GM18502 (cell line): ENCODE measurements around the gene PTPRU.

ENCODE experiments used
- ATAC-seq: cut with Tn5 transposase; IDR thresholded peaks from one replicate; pipeline ENCODE4 v1.9.1; 2021; ENCODE audit warnings: mild to moderate bottlenecking; ENCODE audit not compliant: unreplicated experiment, poor library complexity

The PTPRU gene

DNA sequence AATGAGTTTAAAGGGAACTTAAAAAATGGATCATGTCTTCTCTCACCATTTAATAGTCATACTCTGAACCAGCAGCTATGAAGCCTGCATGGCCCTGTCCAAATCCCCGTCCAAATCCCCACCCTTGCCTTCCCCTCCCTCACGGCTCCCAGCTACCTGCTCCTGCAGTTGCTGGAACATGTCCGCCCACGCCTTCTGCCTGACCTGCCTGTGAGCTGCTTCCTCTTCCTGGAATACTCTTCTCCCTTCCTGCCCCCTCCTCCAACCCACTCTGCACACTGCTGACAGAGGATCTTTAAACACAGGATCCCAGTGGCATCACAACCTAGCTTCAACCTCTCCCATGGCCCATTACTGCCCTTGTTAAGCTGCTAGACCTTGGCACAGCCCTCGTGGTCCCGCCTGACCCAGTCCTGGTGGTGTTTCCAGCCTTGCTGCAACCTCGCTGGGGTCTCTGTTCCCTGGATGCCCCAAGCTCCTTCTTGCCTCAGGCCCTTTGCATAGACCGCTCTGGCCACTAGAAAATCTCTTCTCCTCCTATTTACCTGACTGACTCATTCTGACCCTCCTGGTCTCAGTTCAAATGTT, 118.3 kb downstream of the PTPRU start:
- no peak for ATAC-seq

DNA sequence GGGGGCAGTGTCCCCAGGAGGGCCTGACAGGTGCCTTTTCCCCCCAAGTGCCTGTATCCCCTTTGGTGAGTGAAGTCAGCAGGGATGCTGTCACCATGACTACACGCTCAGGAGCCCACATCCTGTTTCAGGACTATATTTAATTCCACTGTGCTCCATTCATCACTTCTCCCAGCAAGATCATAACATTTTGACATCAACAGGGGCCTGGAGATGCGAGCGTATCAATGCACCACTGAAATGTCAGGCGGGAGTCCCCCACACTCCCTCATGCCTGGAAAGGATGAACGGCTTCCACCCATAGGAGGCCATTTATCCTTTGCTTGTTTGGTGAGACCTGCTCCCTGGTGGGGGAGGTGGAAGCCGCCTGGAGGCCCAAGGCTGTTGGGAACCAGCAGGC, 119.1 kb downstream of the PTPRU start:
- no peak for ATAC-seq

DNA sequence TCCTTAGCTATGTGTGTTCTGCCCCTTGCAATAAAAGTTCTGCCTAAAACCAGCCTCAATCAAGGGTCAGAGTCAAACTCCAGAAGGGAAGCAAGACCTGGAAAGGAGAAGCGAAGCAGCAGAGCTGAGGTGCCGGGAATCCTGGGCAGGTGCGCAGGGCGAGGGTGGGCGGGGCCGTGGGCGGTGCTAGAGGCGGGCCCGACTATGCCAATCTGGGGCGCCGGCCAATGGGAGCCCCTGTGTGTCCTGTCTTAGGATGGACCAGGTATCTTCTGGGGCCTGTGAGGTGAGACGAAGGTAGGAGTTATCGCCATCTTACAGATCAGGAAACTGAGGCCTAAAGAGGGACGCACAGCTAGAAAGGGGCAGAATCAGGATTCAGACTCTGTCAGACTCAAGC, 120.3 kb downstream of the PTPRU start:
- no peak for ATAC-seq

DNA sequence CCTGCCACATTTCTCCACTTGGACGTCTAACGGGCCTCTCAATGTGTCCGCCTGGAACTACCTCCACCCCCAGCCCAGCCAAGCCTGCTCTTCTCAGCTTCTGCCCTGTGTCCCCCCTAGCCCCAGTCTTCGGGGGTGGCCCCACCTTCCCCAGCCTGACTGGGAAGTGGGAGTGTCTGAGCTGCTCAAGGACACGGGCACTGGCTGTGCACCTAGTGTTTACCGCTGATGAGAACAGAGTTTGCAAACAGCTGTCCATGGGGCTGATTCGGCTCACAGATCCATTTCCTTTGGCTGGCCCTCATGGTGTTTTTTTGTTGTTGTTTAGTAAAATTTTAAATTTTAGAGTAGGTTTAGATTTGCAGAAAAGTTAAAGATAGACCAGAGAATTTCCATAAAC, 121.1 kb downstream of the PTPRU start:
- no peak for ATAC-seq

DNA sequence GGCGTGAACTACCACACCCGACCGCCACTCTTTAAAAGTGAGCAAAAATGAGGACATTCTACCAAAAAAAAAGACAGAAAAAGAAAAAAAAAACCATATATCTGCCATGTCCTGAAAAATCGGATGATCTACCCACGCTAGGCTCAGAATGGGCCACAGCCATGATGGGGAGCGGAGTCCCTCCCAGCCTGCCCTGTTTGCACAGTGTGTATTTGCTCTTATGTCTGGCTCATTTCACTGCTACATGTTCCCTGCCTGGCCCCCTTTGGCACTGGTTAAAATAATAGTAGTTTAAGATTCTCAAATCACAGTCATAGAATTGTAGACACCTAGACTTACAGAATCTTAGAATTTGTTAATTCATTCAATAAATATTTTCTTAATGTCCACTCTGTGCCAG, 121.9 kb downstream of the PTPRU start:
- no peak for ATAC-seq

DNA sequence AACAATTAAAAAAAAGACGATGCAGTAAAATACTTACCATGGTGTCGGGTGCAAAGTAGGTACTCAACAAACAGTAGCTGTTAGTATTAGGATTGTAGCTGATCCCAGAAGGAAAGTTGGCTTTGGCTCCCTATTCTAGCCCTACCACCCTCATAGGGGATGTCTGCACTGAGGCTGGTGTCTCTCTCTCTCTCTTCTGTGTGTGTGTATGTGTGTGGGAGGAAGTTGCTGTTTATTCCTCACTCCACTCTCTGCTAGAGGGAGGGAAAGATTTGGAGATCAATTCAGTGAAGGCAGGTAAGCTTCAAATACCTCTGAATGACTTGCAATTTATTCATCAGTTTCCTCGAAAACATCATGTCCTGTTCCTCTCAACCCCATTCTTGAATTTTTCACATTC, 124.4 kb downstream of the PTPRU start:
- ATAC-seq = no peak

DNA sequence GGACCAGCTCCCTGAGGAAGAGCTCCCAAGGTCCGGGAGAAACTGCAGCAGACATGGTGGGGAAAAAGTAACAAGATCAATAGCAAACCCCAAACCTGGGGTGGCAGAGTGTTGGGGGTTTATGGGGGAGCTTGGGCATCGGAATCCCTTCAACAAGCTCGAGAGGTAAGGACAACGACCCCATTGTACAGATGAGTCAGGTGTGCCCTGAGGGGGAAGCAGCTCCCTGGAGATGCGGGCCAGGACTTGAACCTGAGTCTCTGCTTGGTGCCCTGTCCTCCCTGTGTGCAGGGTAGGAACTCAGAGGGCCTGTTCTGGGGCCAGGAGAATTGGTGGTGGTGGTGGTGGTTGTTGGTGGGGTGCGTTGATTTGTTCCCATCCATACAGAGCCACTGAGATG, 125.4 kb downstream of the PTPRU start:
- no peak for ATAC-seq

DNA sequence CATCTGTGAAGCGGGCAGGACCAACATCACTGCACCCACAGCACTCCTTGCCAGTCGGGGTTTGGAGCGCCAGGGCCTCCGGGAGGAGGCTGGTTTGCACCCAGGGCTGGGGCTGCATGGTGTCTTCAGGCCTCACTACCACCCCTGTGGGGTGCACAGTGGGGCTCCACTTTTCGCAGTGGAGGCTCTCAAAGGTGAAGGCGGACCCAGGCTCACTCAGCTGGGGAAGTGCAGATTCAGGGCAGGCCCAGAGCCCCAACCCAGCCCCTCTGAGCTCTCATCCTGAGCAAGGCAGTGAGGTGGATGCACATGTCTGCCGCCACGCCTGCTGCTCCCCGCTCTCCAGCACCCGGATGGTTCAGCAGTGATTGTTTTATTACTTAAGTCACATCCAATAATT, 125.8 kb downstream of the PTPRU start:
- no peak for ATAC-seq

DNA sequence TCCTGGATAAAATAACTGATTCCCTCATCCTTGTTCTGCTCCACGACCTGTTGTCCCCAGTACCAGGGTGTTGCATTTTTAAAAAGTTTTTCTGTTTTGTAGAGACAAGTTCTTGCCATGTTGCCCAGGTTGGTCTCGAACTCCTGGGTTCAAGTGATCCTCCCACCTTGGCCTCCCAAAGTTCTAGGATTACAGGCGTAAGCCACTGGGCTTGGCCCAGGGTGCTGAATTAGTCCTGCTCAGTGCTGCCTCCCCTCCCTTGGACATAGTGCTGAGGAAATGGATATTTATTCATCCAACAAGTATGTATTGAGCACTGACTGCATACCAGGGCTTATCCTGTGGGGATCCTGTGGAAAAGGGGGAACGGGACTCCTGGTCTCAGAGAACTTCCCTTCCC, 126.4 kb downstream of the PTPRU start:
- no peak for ATAC-seq

DNA sequence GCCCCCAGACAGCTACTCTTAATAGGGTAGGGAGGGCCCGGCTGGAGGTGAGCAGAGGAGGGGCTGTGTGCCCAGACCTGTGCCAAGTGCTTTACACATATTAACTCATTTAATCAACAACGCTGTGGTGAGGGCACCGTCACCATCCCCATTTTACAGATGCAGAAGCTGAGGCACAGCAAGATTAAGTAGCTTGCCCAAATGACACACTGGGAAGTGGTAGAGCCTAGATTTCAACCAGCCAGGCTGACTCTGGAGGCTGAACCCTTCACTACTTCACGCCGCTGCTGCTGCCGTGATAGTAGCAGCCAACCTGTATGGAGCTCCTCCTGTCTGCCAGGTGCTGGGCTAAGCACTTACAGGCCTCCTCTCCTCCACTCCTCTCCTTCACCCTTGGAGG, 127.2 kb downstream of the PTPRU start:
- no peak for ATAC-seq

DNA sequence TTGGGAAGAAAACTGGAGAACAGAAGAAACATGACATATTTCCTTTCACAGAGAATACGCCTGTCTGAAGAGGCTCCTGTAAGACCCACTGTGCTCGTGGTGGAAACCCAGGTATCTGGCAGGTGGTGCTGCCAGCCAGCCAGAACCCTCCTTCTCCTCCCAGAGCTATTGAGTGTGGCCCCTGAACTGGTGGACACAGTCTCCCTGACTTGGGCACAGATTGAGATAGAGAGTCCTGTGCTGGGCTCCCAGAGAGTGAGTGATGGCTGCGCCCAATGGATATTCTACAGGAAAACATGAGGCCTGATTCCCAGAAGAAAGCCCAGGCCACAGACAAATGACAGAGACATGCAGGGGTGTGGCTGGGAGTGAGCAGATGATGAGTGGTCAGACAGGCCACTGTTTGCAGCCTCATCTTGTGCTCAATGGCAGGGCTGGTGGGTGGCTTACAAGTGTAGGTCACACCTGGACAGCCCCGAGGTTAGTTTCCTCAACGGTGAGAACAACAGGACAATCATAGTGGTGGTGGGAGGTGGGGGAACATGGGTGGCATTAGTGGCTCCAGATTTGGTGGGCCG, 127.9 kb downstream of the PTPRU start:
- ATAC-seq = no peak

DNA sequence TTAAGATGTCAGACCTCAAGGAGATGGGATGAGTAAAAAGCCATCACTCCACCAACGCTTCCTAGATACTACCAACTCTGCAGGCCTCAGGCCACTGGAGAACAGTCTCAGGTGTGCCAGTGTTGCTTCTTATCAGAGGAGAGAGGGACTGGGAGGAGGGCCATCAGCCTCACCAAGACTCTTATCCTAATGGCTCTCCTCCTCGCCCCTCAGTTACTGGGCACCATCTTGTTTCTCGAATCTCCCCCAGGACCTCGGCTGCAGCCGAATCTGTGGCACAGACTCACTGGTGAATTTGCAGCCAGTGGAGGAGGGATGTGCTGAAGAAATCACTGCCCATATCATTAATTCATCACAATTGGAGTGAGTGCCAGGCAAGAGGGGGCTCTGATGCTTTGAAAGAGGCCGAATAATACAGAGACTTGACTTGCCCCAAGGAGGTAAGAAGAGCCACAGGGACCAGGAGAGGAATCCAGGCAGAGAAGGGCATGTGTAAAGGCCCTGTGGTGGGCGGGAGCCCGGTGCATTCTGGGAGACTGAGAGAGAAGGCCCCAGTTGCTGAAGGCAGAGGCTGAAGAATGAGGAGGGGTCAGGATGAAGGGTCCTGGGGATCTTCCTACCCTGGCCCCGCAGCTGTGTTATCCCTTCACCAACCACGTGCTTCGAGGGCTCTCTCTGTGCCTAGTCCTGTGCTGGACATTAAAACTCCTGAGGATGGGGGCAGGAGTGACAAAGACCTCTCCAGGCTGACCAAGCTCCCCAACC, 129.8 kb downstream of the PTPRU start:
- no peak for ATAC-seq

DNA sequence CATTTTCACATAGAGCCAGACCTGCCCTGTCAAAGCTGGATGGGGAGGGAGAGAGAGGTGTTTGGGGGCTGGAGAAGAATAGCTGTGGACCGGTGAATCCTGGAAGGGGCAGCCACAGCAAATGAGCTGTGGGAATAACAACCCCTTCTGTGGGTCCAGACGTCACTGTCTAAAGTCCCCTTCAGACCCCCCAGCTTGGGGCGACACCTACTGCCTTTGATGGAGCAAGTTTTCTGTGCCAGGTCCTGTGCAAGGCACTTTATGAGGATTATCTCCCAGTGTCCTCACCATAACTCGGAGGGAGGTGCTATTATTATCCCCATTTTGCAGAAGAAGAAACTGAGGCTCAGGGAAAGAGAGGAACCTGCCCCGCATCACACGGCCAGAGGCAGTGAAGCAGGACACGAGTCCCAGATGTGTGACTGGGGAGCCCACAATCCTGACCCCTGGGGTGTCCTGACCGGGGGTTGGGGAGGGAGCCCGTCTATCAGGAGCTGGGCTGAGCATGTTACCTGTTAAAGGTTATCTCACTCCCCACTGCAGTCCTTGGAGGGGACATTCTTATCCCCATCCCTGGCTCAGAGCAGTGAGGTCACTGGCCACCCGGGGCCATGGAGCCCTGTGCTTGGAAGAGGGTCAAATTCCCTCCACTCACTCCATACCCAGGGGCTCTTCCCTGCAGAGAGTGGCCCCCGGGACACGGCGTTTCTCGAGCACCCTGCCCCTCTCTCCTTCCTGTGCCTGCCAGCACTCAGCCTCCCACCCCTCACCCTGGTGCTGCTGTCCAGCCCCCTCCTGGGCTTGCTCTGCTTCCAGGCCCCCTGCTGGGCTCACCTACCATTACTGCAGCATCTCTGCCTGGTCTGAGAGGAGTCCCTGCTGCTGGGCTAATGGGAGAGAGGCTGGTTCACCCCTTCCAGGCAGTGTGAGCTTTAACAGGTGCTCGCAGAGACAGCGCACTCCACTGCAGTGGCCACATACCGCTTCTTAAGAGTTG, 132.9 kb downstream of the PTPRU start:
- no peak for ATAC-seq

DNA sequence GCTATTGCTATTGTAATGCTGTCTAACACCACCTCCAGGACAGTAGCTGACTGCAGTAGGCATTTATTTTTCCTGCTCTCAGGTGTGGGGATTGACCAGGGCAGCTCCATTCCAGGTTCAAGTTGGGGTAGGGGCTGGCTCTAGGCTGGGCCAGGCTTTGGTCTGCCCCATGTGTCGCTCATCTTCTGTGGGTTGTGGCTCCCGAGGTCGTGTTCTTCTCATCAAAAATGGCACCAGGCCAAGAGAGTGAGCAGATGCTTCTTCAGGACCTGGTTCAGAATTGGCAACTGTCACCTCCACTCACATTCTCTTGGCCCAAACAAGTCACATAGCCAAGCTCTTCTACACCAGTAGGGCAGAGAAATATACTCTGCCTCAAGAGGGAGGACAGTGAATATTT, 133.7 kb downstream of the PTPRU start:
- ATAC-seq = no peak

DNA sequence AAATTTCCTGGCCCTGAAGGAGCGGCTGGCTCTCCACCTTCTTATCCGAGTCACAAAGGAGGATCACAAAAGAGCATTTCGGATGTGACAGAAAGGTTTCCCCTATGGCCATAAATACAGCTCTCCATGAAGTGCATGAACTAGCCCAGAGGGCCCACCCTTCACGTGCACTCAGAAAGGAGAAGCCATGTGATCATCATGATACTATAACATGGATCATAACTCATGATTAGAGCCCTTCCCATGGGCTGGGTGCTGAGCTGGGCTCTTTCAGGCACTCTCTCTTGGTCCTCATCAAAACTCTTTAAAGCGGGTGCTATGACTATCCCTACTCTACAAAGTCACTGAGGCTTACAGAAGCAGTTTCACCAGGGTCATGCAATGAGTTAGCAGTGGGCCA, 135.0 kb downstream of the PTPRU start:
- ATAC-seq = no peak

DNA sequence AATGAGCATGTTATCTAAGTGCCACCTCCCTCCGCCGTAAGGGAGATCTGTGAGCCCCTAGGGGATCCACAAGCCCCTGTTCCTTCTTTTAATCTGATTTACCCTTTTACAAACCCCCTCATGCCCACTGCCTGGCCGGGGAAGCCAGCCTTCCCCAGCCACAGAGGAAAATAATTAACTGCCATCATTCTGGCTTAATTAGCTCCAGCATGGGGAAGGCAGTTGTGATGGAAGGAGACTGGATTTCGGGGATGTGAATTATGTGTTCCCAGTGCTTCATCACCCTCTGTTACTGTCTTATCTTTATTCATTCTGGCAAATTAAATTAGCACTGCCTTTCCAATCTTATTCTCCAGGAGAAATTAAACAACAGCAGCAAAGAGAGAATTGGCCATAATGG, 135.8 kb downstream of the PTPRU start:
- no peak for ATAC-seq
